Brain microvascular endothelial cell (primary cell): ENCODE results near the gene TMEM221.

Experiments used
- DNase-seq: peaks from one replicate; pipeline ENCODE4 v3.0.0-alpha.2; 2020
- H3K27ac ChIP-seq: fragments of 250-450 bp; sonication (Bioruptor Pico); 2 replicates; pipeline ENCODE4 v1.5.1; 2020; ENCODE audit warnings: mild to moderate bottlenecking, moderate library complexity
- H3K27me3 ChIP-seq: fragments of 250-450 bp; sonication (Bioruptor Pico); replicated peaks from 2 replicates; pipeline ENCODE4 v1.5.1; 2020; ENCODE audit warnings: mild to moderate bottlenecking
- H3K36me3 ChIP-seq: fragments of 250-450 bp; sonication (Bioruptor Pico); replicated peaks from 2 replicates; pipeline ENCODE4 v1.5.1; 2020; ENCODE audit warnings: mild to moderate bottlenecking
- H3K4me3 ChIP-seq: 2 replicates; pipeline ENCODE4 v1.5.1; 2011; ENCODE audit warnings: low read depth, mild to moderate bottlenecking, control low read depth, low read length, moderate library complexity
- CTCF ChIP-seq: IDR thresholded peaks from 2 replicates; pipeline ENCODE4 v1.5.1; 2011; ENCODE audit warnings: low read depth, mild to moderate bottlenecking, moderate library complexity, low read length, control low read depth, inconsistent platforms; ENCODE audit errors: missing control alignments
- in situ Hi-C: cut with HindIII; loops from 2 replicates; pipeline ENCODE4 v1.10.0; 2017; ENCODE audit warnings: low sequenced_read_pairs, low pct_ligation_motif_present

TMEM221 gene

GRCh38 chr19:17484520-17485185, 36.2 kb upstream of the TMEM221 start:
- H3K36me3 ChIP-seq, result no peaks in the 10 kb centered on the region
- in situ Hi-C loops, result no loop called here
- TF ChIP-seq CTCF, result no peak
- no peak overlapping the region for H3K27ac ChIP-seq
- H3K27me3 ChIP-seq, result no peaks in the 10 kb centered on the region
- DNase-seq, result no peak
- no peak overlapping the region for H3K4me3 ChIP-seq

GRCh38 chr19:17483605-17484002, 35.1 kb upstream of the TMEM221 start:
- in situ Hi-C loops, result no loop called here
- Histone ChIP-seq H3K27me3 (no peaks in the 10 kb centered on the region), H3K36me3 (no peaks in the 10 kb centered on the region), H3K27ac (no peak overlapping the region), H3K4me3 (no peak overlapping the region)
- DNase-seq, result no peak
- no peak for TF ChIP-seq CTCF

DNA sequence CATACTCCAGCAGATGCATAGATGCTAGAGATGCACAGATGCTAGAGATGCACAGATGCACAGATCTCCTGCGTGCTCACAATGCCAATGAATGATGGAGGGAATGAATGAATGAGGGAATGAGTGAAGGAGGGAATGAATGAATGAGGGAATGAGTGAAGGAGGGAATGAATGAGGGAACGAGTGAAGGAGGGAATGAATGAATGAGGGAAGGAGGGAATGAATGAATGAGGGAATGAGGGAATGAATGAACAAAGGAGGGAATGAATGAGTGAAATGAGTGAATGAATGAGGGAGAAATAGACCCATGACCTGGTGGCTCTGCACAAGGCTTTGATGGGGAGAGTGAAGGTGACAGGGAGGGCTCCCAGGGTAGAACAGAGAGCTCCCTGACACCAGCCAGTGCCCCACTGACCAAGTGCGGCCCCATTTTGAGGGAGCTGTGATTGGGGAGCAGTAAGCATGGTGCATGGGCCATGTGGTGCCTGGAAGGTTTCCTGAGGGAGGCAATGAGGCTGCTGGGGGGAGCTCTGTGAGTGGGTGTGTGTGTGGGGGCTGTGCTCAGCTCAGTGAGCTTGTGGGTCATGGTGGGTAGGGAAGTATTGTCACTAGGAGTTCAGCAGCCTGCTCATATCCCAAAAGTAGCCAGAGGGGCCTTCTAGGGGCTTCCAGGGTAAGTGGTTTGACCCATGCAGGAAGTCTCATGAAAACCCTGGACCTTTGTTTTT, 34.6 kb upstream of the TMEM221 start:
- TF ChIP-seq CTCF, result no peak
- in situ Hi-C loops, result no loop called here
- Histone ChIP-seq H3K36me3 (no peaks in the 10 kb centered on the region), H3K4me3 (no peak overlapping the region), H3K27ac (no peak overlapping the region), H3K27me3 (no peaks in the 10 kb centered on the region)
- DNase-seq, result no peak

DNA sequence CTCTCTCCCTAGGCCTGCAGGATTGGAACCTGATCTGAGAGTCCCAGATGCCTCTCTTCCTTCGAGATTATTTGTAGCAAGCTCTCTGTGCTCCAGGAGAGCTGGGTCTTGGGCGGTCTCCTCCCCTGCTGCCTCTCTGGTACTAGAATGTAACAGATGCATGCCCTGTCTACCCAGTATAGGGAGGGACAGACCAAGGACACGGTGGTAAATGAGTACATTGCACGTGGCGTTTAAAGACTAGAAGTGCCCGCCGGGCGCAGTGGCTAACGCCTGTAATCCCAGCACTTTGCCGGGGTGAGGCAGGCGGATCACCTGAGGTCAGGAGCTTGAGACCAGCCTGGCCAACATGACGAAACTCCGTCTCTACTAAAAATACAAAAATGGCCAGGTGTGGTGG, 33.5 kb upstream of the TMEM221 start:
- DNase-seq, result no peak
- Histone ChIP-seq H3K27me3 (no peaks in the 10 kb centered on the region), H3K27ac (no peak overlapping the region), H3K36me3 (no peaks in the 10 kb centered on the region), H3K4me3 (no peak overlapping the region)
- in situ Hi-C loops, result no loop called here
- no peak for TF ChIP-seq CTCF

- Histone ChIP-seq H3K4me3 (no peak overlapping the region), H3K36me3 (no peaks in the 10 kb centered on the region), H3K27ac (peak overlapping the region; percentile 69), H3K27me3 (no peaks in the 10 kb centered on the region)
- in situ Hi-C loops, result no loop called here
- TF ChIP-seq CTCF, result no peak
- DNase-seq, result peak; percentile 81
Measured at GRCh38 chr19:17479325-17479791, 30.9 kb upstream of the TMEM221 start.
